Measurements from ENCODE around the gene OTOP2. TPM values are rescaled to one million over a fixed set of nuclear protein-coding genes. Genes with fewer than 3 reads are reported as not detected.

Gene OTOP2
- total RNA-seq, 1 donor from 2014 or later = not detected

- no peaks in the 10 kb centered on the region for H3K27me3 Mint-ChIP-seq (ENCODE audit: low read depth)
- no peak overlapping the region for H3K4me3 Mint-ChIP-seq (ENCODE audit: low read depth)
- no peak overlapping the region for H3K27ac Mint-ChIP-seq
- H3K4me1 Mint-ChIP-seq (ENCODE audit: low read depth) = no peaks in the 10 kb centered on the region
- H3K9me3 Mint-ChIP-seq = no peaks in the 10 kb centered on the region
- intact Hi-C loops (cut with micrococcal nuclease) = no loop called here
- DNase-seq (ENCODE audit: low spot score) = no peak
- H3K36me3 Mint-ChIP-seq (ENCODE audit: low read depth) = no peaks in the 10 kb centered on the region
Measured at GRCh38 chr17:74954665-74955421, 30.8 kb downstream of the OTOP2 start.

- no peaks in the 10 kb centered on the region for H3K9me3 Mint-ChIP-seq
- intact Hi-C loops (cut with micrococcal nuclease) = no loop called here
- H3K36me3 Mint-ChIP-seq (ENCODE audit: low read depth) = no peaks in the 10 kb centered on the region
- no peak for DNase-seq (ENCODE audit: low spot score)
- no peak overlapping the region for H3K4me3 Mint-ChIP-seq (ENCODE audit: low read depth)
- H3K4me1 Mint-ChIP-seq (ENCODE audit: low read depth) = peaks cover 2% of the 10 kb centered on the region
- H3K27ac Mint-ChIP-seq = no peak overlapping the region
- H3K27me3 Mint-ChIP-seq (ENCODE audit: low read depth) = no peaks in the 10 kb centered on the region
Measured at GRCh38 chr17:74956093-74956492, 32.0 kb downstream of the OTOP2 start.

GRCh38 chr17:74957935-74958740 is 34.1 kb downstream of the OTOP2 start:
- peak; percentile 63 for DNase-seq (ENCODE audit: low spot score)
- no peak overlapping the region for H3K27ac Mint-ChIP-seq
- no peaks in the 10 kb centered on the region for H3K27me3 Mint-ChIP-seq (ENCODE audit: low read depth)
- no peaks in the 10 kb centered on the region for H3K9me3 Mint-ChIP-seq
- H3K36me3 Mint-ChIP-seq (ENCODE audit: low read depth) = no peaks in the 10 kb centered on the region
- intact Hi-C loops (cut with micrococcal nuclease) = loop anchor here (1.0 kb wide), 1 partner anchor 35 kb away; the partner anchor contains the start of gene USH1G
- H3K4me1 Mint-ChIP-seq (ENCODE audit: low read depth) = peaks cover 4% of the 10 kb centered on the region
- H3K4me3 Mint-ChIP-seq (ENCODE audit: low read depth) = no peak overlapping the region

- H3K27me3 Mint-ChIP-seq (ENCODE audit: low read depth) = no peaks in the 10 kb centered on the region
- no peaks in the 10 kb centered on the region for H3K9me3 Mint-ChIP-seq
- DNase-seq (ENCODE audit: low spot score) = no peak
- intact Hi-C loops (cut with micrococcal nuclease) = loop anchor here (2.0 to 5.0 kb wide), 4 partner anchors 53 to 242 kb away; partner anchors contain the start of genes ARMC7 and MRPL58
- peaks cover 4% of the 10 kb centered on the region for H3K4me1 Mint-ChIP-seq (ENCODE audit: low read depth)
- no peak overlapping the region for H3K27ac Mint-ChIP-seq
- H3K36me3 Mint-ChIP-seq (ENCODE audit: low read depth) = no peaks in the 10 kb centered on the region
- H3K4me3 Mint-ChIP-seq (ENCODE audit: low read depth) = no peak overlapping the region
Measured at GRCh38 chr17:74959826-74960515, 35.9 kb downstream of the OTOP2 start.

- intact Hi-C loops (cut with micrococcal nuclease) = loop anchor here (2.0 to 5.0 kb wide), 4 partner anchors 52 to 242 kb away; partner anchors contain the start of genes ARMC7 and MRPL58
- Mint-ChIP-seq H3K36me3 (ENCODE audit: low read depth) (no peaks in the 10 kb centered on the region), H3K4me3 (ENCODE audit: low read depth) (no peak overlapping the region), H3K4me1 (ENCODE audit: low read depth) (peaks cover 4% of the 10 kb centered on the region), H3K9me3 (no peaks in the 10 kb centered on the region), H3K27ac (no peak overlapping the region), H3K27me3 (ENCODE audit: low read depth) (no peaks in the 10 kb centered on the region)
- no peak for DNase-seq (ENCODE audit: low spot score)
Measured at GRCh38 chr17:74960570-74961342, 36.7 kb downstream of the OTOP2 start.

- H3K9me3 Mint-ChIP-seq = no peaks in the 10 kb centered on the region
- DNase-seq (ENCODE audit: low spot score) = peak; percentile 71
- no peaks in the 10 kb centered on the region for H3K36me3 Mint-ChIP-seq (ENCODE audit: low read depth)
- intact Hi-C loops (cut with micrococcal nuclease) = loop anchor here (2.0 to 5.0 kb wide), 4 partner anchors 51 to 240 kb away; partner anchors contain the start of genes ARMC7 and MRPL58
- H3K4me1 Mint-ChIP-seq (ENCODE audit: low read depth) = peaks cover 4% of the 10 kb centered on the region
- no peaks in the 10 kb centered on the region for H3K27me3 Mint-ChIP-seq (ENCODE audit: low read depth)
- no peak overlapping the region for H3K27ac Mint-ChIP-seq
- H3K4me3 Mint-ChIP-seq (ENCODE audit: low read depth) = no peak overlapping the region
Measured at GRCh38 chr17:74961657-74962350, 37.7 kb downstream of the OTOP2 start.

- intact Hi-C loops (cut with micrococcal nuclease) = loop anchor here (5.0 kb wide), 3 partner anchors 69 to 239 kb away; partner anchors contain the start of gene ARMC7
- no peaks in the 10 kb centered on the region for H3K36me3 Mint-ChIP-seq (ENCODE audit: low read depth)
Measured at GRCh38 chr17:74962622-74963394, 38.7 kb downstream of the OTOP2 start.

GRCh38 chr17:74963656-74964055 is 39.6 kb downstream of the OTOP2 start:
- Mint-ChIP-seq H3K27me3 (ENCODE audit: low read depth) (no peaks in the 10 kb centered on the region), H3K36me3 (ENCODE audit: low read depth) (no peaks in the 10 kb centered on the region)
- intact Hi-C loops (cut with micrococcal nuclease) = loop anchor here (5.0 kb wide), 3 partner anchors 69 to 239 kb away; partner anchors contain the start of gene ARMC7

More at GRCh38 chr17:74962622-74963394, 38.7 kb downstream of the OTOP2 start:
- H3K9me3 Mint-ChIP-seq = no peaks in the 10 kb centered on the region
- H3K4me1 Mint-ChIP-seq (ENCODE audit: low read depth) = peaks cover 4% of the 10 kb centered on the region
- DNase-seq (ENCODE audit: low spot score) = no peak
- no peaks in the 10 kb centered on the region for H3K27me3 Mint-ChIP-seq (ENCODE audit: low read depth)
- no peak overlapping the region for H3K27ac Mint-ChIP-seq
- H3K4me3 Mint-ChIP-seq (ENCODE audit: low read depth) = no peak overlapping the region

GRCh38 chr17:74964246-74964761 is 40.2 kb downstream of the OTOP2 start:
- H3K4me3 Mint-ChIP-seq (ENCODE audit: low read depth) = no peak overlapping the region
- H3K9me3 Mint-ChIP-seq = no peaks in the 10 kb centered on the region
- peaks cover 4% of the 10 kb centered on the region for H3K4me1 Mint-ChIP-seq (ENCODE audit: low read depth)
- intact Hi-C loops (cut with micrococcal nuclease) = loop anchor here (5.0 kb wide), 3 partner anchors 68 to 238 kb away; partner anchors contain the start of gene ARMC7
- no peaks in the 10 kb centered on the region for H3K27me3 Mint-ChIP-seq (ENCODE audit: low read depth)
- DNase-seq (ENCODE audit: low spot score) = no peak
- no peaks in the 10 kb centered on the region for H3K36me3 Mint-ChIP-seq (ENCODE audit: low read depth)
- H3K27ac Mint-ChIP-seq = no peak overlapping the region

More at GRCh38 chr17:74963656-74964055, 39.6 kb downstream of the OTOP2 start:
- Mint-ChIP-seq H3K4me3 (ENCODE audit: low read depth) (no peak overlapping the region), H3K27ac (no peak overlapping the region), H3K4me1 (ENCODE audit: low read depth) (peaks cover 4% of the 10 kb centered on the region), H3K9me3 (no peaks in the 10 kb centered on the region)
- no peak for DNase-seq (ENCODE audit: low spot score)

GRCh38 chr17:74964988-74965622 is 41.0 kb downstream of the OTOP2 start:
- intact Hi-C loops (cut with micrococcal nuclease) = loop anchor here (5.0 kb wide), 3 partner anchors 67 to 237 kb away; partner anchors contain the start of gene ARMC7
- H3K27ac Mint-ChIP-seq = no peak overlapping the region
- H3K9me3 Mint-ChIP-seq = no peaks in the 10 kb centered on the region
- no peaks in the 10 kb centered on the region for H3K36me3 Mint-ChIP-seq (ENCODE audit: low read depth)
- no peaks in the 10 kb centered on the region for H3K27me3 Mint-ChIP-seq (ENCODE audit: low read depth)
- no peak for DNase-seq (ENCODE audit: low spot score)
- H3K4me1 Mint-ChIP-seq (ENCODE audit: low read depth) = peaks cover 4% of the 10 kb centered on the region
- no peak overlapping the region for H3K4me3 Mint-ChIP-seq (ENCODE audit: low read depth)

Measured in activated T-helper 2 cell treated with anti-CD3 and anti-CD28 coated beads, Interferon-gamma antibody, Interleukin-2, Interleukin-4, amounts not matched to agents 10 μg/mL and 5 μg/mL and 100 μg/mL, durations not matched to agents 14 hours and 24 hours and 36 hours (primary cell).